Naive thymus-derived CD4-positive, alpha-beta T cell (primary cell): ENCODE results near the gene SULT1E1. TPM values are rescaled to one million over a fixed set of nuclear protein-coding genes. Genes with fewer than 3 reads are reported as not detected.

ENCODE experiments used
- ATAC-seq: fragments of 150-1000 bp; cut with Tn5 transposase; 2 replicates; pipeline ENCODE4 v1.10.0; 2021; ENCODE audit warnings: mild to moderate bottlenecking, moderate library complexity
- CTCF ChIA-PET: fragments of 350-600 bp; sonication (Branson Sonifier 250); formaldehyde crosslinking; loops from one replicate; lab custom pipeline; 2021; ENCODE audit warnings: antibody characterized with exemption; lab: Charles Lee
- POLR2A ChIA-PET: fragments of 350-600 bp; sonication (Branson Sonifier 250); formaldehyde crosslinking; loops from one replicate; lab custom pipeline; 2021; ENCODE audit warnings: antibody characterized with exemption, inconsistent platforms; lab: Charles Lee
- DNase-seq, 9 donors: peaks; one replicate each; pipeline versions ENCODE4 v3.0.0 to v3.0.0-alpha.2; 2020 to 2022; ENCODE audit warnings: mixed read lengths in 1 of 9
- H3K27ac ChIP-seq: one replicate; pipeline ENCODE4 v1.7.0; 2013; ENCODE audit warnings: mild to moderate bottlenecking, low read depth, low read length, moderate library complexity
- H3K27me3 ChIP-seq, 2 donors: one replicate each; pipeline ENCODE4 v1.7.0; 2013; ENCODE audit warnings: low read length in 2 of 2, mild to moderate bottlenecking in 2 of 2, moderate library complexity in 2 of 2; ENCODE audit not compliant: control insufficient read depth in 2 of 2, insufficient read depth in 2 of 2
- H3K36me3 ChIP-seq, 3 experiments: 1 replicate in 2 of 3; 2 replicates in 1 of 3; pipeline ENCODE4 v1.7.0; 2013; ENCODE audit warnings: low read length in 3 of 3, mild to moderate bottlenecking in 3 of 3, moderate library complexity in 1 of 3; ENCODE audit not compliant: insufficient read depth in 3 of 3, control insufficient read depth in 2 of 3
- H3K4me1 ChIP-seq, 2 donors: one replicate each; pipeline ENCODE4 v1.7.0; 2013; ENCODE audit warnings: low read length in 2 of 2, mild to moderate bottlenecking in 2 of 2, moderate library complexity in 1 of 2; ENCODE audit not compliant: control insufficient read depth in 2 of 2, insufficient read depth in 2 of 2
- H3K4me3 ChIP-seq: 2 replicates; pipeline ENCODE4 v1.7.0; 2013; ENCODE audit warnings: mild to moderate bottlenecking, low read length
- H3K9me3 ChIP-seq, 3 experiments: 1 replicate in 2 of 3; 2 replicates in 1 of 3; pipeline ENCODE4 v1.7.0; 2013; ENCODE audit warnings: low read length in 3 of 3; ENCODE audit not compliant: control insufficient read depth in 2 of 3
- H3K27ac Mint-ChIP-seq, 9 donors: one replicate each; pipeline ENCODE4 v1.8.0; 2020 to 2022; ENCODE audit warnings: mixed read lengths in 9 of 9, mild to moderate bottlenecking in 8 of 9, moderate library complexity in 5 of 9, inconsistent platforms in 2 of 9
- H3K27me3 Mint-ChIP-seq, 5 donors: one replicate each; pipeline ENCODE4 v1.8.0; 2021 to 2022; ENCODE audit warnings: mixed read lengths in 5 of 5, mild to moderate bottlenecking in 1 of 5
- H3K36me3 Mint-ChIP-seq, 5 donors: one replicate each; pipeline ENCODE4 v1.8.0; 2020 to 2022; ENCODE audit warnings: mixed read lengths in 5 of 5, mild to moderate bottlenecking in 3 of 5, inconsistent platforms in 1 of 5
- H3K4me1 Mint-ChIP-seq, 7 donors: one replicate each; pipeline ENCODE4 v1.8.0; 2020 to 2022; ENCODE audit warnings: mixed read lengths in 7 of 7, mild to moderate bottlenecking in 3 of 7, inconsistent platforms in 1 of 7
- H3K4me3 Mint-ChIP-seq, 10 donors: one replicate each; pipeline ENCODE4 v1.8.0; 2020 to 2022; ENCODE audit warnings: mild to moderate bottlenecking in 10 of 10, mixed read lengths in 10 of 10, moderate library complexity in 6 of 10, inconsistent platforms in 2 of 10
- H3K9me3 Mint-ChIP-seq, 11 donors: one replicate each; pipeline ENCODE4 v1.8.0; 2020 to 2022; ENCODE audit warnings: mixed read lengths in 11 of 11, mild to moderate bottlenecking in 4 of 11, inconsistent platforms in 1 of 11, moderate library complexity in 1 of 11
- intact Hi-C, 2 donors: fragments of 100-400 bp; cut with micrococcal nuclease; formaldehyde crosslinking; loops; one replicate each; pipeline ENCODE4 v1.15.1; 2023
- polyA plus RNA-seq, 2 donors: library from polyadenylated mRNA; unstranded; fragments of 300-500 nt; fragmentation: Illumina TruSeq; gene quantifications; one replicate each; pipeline ENCODE4 v1.2.3, GENCODE V29; 2021
- total RNA-seq, 6 experiments: library from RNA in 5 of 6; stranded (reverse) in 5 of 6; gene quantifications; 1 replicate in 5 of 6; 2 replicates in 1 of 6; pipeline ENCODE4 v1.2.3 and lab custom pipeline; 2021 to 2026

Gene SULT1E1
- total and polyA plus RNA-seq, 7 experiments from 2014 or later = not detected

- Mint-ChIP-seq H3K36me3 (peaks cover 0 to 4% (median 0%) of the 10 kb centered on the region in 5 donors), H3K27me3 (peaks cover 0 to 11% (median 0%) of the 10 kb centered on the region in 5 donors), H3K4me3 (no peak overlapping the region)
Observed at GRCh38 chr4:69875576-69875975, 15.6 kb upstream of the SULT1E1 start.

GRCh38 chr4:69874507-69874906 is 14.6 kb upstream of the SULT1E1 start:
- Histone ChIP-seq H3K27me3 (no peaks in the 10 kb centered on the region), H3K36me3 (no peaks in the 10 kb centered on the region), H3K27ac (no peak overlapping the region), H3K9me3 (no peaks in the 10 kb centered on the region), H3K4me1 (no peaks in the 10 kb centered on the region), H3K4me3 (no peak overlapping the region)
- Mint-ChIP-seq H3K36me3 (peaks cover 0 to 4% (median 0%) of the 10 kb centered on the region in 5 donors), H3K27me3 (peaks cover 0 to 9% (median 0%) of the 10 kb centered on the region in 5 donors), H3K4me1 (no peaks in the 10 kb centered on the region), H3K9me3 (peaks cover 0 to 11% (median 0%) of the 10 kb centered on the region in 11 donors), H3K4me3 (no peak overlapping the region), H3K27ac (no peak overlapping the region)
- ATAC-seq = no peak
- intact Hi-C loops = no loop called here
- DNase-seq = no peak
- POLR2A ChIA-PET = no interaction called here
- CTCF ChIA-PET = no interaction called here

More at GRCh38 chr4:69875576-69875975, 15.6 kb upstream of the SULT1E1 start:
- Histone ChIP-seq H3K9me3 (no peaks in the 10 kb centered on the region), H3K4me3 (no peak overlapping the region), H3K36me3 (no peaks in the 10 kb centered on the region), H3K27me3 (no peaks in the 10 kb centered on the region), H3K27ac (no peak overlapping the region), H3K4me1 (no peaks in the 10 kb centered on the region)
- ATAC-seq (no peak), DNase-seq (no peak)
- intact Hi-C loops = no loop called here
- ChIA-PET POLR2A (no interaction called here), CTCF (no interaction called here)
- no peaks in the 10 kb centered on the region for H3K4me1 Mint-ChIP-seq
- peaks cover 0 to 11% (median 0%) of the 10 kb centered on the region in 11 donors for H3K9me3 Mint-ChIP-seq
- no peak overlapping the region for H3K27ac Mint-ChIP-seq

DNA sequence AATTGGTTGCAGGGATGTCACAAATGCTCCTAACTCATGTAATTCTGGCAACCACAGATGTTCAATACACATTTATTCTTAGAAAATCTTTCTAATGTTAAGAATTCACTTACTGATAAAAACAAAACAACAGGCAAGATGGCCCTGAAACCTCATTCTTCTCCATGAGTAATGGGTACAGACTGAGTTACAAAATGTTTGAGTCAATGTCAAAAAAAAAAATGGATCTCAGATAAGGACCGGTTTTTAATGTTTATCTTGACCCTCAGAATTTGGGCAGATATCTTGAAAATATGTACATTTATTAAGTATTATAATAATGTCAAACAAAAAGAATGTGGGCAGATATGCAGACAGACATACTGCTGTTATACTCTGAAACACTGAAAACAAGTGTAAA is 1.8 kb upstream of the SULT1E1 start:
- Mint-ChIP-seq H3K27ac (no peak overlapping the region), H3K36me3 (no peaks in the 10 kb centered on the region), H3K4me3 (no peak overlapping the region), H3K27me3 (no peaks in the 10 kb centered on the region), H3K4me1 (peaks cover 0 to 5% (median 0%) of the 10 kb centered on the region in 7 donors), H3K9me3 (no peaks in the 10 kb centered on the region)
- DNase-seq = no peak
- no peaks in the 10 kb centered on the region for H3K27me3 ChIP-seq
- no peaks in the 10 kb centered on the region for H3K4me1 ChIP-seq
- CTCF ChIA-PET = no interaction called here
- no peak overlapping the region for H3K4me3 ChIP-seq
- POLR2A ChIA-PET = no interaction called here
- intact Hi-C loops = no loop called here
- no peaks in the 10 kb centered on the region for H3K9me3 ChIP-seq
- no peak for ATAC-seq
- H3K36me3 ChIP-seq = no peaks in the 10 kb centered on the region
- H3K27ac ChIP-seq = no peak overlapping the region

DNA sequence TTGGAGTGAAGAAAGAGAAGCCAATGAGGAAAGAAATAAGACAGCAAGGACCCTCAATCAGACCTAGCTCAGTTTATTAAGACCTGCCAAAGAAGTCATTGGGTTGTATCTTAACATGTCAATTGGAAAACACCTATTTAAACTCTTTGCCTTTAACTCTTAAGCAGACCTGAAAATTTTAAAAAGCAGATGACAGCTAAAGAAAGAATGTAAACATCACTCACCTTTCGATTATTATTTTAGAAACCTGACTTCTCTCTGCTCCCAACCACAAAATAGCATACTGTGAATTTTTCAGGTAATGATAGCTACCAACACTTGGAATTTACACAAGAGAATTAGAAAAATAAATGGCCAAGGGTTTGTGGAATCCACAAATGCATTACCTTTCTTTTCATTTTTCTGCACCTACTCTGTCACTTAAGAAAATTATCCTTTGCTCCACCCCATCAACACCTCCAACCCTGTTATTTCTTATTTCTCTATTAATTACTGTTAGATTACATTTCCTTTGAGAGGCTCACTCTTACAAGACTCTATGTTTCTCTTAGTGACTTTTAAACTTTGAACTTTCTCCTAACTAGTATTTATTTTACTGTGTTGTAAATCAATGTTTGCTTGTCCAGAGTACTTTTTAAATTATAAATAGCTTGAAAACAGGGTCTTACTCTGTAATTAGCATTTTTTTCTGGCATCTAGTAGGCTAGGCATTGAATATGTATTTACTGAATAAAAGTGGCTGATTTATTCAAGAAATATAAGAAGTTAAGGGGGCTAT is 765 bp upstream of the SULT1E1 start:
- H3K4me3 Mint-ChIP-seq = no peak overlapping the region
- no peak overlapping the region for H3K4me3 ChIP-seq
- no peaks in the 10 kb centered on the region for H3K4me1 Mint-ChIP-seq
- H3K27me3 Mint-ChIP-seq = no peaks in the 10 kb centered on the region
- no peaks in the 10 kb centered on the region for H3K4me1 ChIP-seq
- H3K27ac ChIP-seq = no peak overlapping the region
- no peaks in the 10 kb centered on the region for H3K27me3 ChIP-seq
- no peak overlapping the region for H3K27ac Mint-ChIP-seq
- ChIA-PET POLR2A (no interaction called here), CTCF (no interaction called here)
- no peak for DNase-seq
- ATAC-seq = no peak
- no peaks in the 10 kb centered on the region for H3K9me3 ChIP-seq
- H3K9me3 Mint-ChIP-seq = peaks cover 0 to 2% (median 0%) of the 10 kb centered on the region in 11 donors
- intact Hi-C loops = no loop called here
- no peaks in the 10 kb centered on the region for H3K36me3 ChIP-seq
- no peaks in the 10 kb centered on the region for H3K36me3 Mint-ChIP-seq

- Mint-ChIP-seq H3K4me3 (no peak overlapping the region), H3K36me3 (no peaks in the 10 kb centered on the region), H3K27ac (no peak overlapping the region), H3K27me3 (no peaks in the 10 kb centered on the region), H3K4me1 (no peaks in the 10 kb centered on the region), H3K9me3 (peaks cover 0 to 2% (median 0%) of the 10 kb centered on the region in 11 donors)
- no peak for DNase-seq
- Histone ChIP-seq H3K27ac (no peak overlapping the region), H3K4me3 (no peak overlapping the region), H3K27me3 (no peaks in the 10 kb centered on the region), H3K9me3 (no peaks in the 10 kb centered on the region), H3K4me1 (no peaks in the 10 kb centered on the region), H3K36me3 (no peaks in the 10 kb centered on the region)
- POLR2A ChIA-PET = no interaction called here
- no peak for ATAC-seq
- CTCF ChIA-PET = no interaction called here
- intact Hi-C loops = no loop called here
Observed at GRCh38 chr4:69859140-69859685, 732 bp downstream of the SULT1E1 start.

GRCh38 chr4:69858690-69859089 is 1.3 kb downstream of the SULT1E1 start:
- Histone ChIP-seq H3K9me3 (no peaks in the 10 kb centered on the region), H3K4me3 (no peak overlapping the region), H3K27ac (no peak overlapping the region), H3K36me3 (no peaks in the 10 kb centered on the region), H3K27me3 (no peaks in the 10 kb centered on the region), H3K4me1 (no peaks in the 10 kb centered on the region)
- Mint-ChIP-seq H3K27me3 (peaks cover 0 to 1% (median 0%) of the 10 kb centered on the region in 5 donors), H3K4me3 (no peak overlapping the region), H3K4me1 (no peaks in the 10 kb centered on the region), H3K9me3 (peaks cover 0 to 2% (median 0%) of the 10 kb centered on the region in 11 donors), H3K27ac (no peak overlapping the region), H3K36me3 (no peaks in the 10 kb centered on the region)
- ATAC-seq (no peak), DNase-seq (no peak)
- POLR2A ChIA-PET = interaction anchor here (0.6 kb wide), 1 partner anchor 9 kb away, joined by 4 read pairs; no protein-coding TSS in a partner anchor
- CTCF ChIA-PET = no interaction called here
- intact Hi-C loops = no loop called here
